ENCODE results near the gene LHFPL4. TPM values are rescaled to one million over a fixed set of nuclear protein-coding genes. Genes with fewer than 3 reads are reported as not detected.

Gene LHFPL4
- total RNA-seq, 1 experiment from 2014 or later: 16.3 TPM

DNA sequence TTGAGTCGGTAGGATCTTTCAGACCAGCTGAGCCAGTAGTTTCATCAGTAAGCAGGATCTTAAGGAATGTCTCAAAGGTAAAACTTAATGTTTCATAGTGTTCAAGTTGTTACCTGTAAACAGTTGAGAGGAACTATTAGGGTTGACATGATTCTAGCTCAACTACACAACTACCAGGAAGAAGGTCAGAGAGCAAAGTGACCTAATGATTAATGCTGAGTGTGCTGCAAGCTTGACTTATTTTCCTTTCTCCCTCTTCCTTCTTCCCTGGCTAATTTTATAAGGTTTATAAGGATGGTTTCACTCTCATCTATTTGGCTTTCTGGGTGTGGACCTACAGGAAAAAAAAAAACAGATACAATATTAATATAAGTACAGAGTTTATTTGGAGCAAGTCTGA lies 30.2 kb upstream of the LHFPL4 start:
- Mint-ChIP-seq H3K9me3 (peaks cover 10 to 17% of the 10 kb centered on the region in 2 experiments), H3K36me3 (ENCODE audit: insufficient read depth in 1 of 3, low read depth in 3 of 3) (peaks cover 2 to 12% (median 10%) of the 10 kb centered on the region in 3 experiments; a peak in 5 of 7 replicates), H3K27me3 (ENCODE audit: low read depth) (peaks cover 2% of the 10 kb centered on the region; the same call in 1 of the 2 replicates), H3K27ac (no peak overlapping the region), H3K4me3 (no peak overlapping the region), H3K4me1 (peaks cover 13 to 15% of the 10 kb centered on the region in 2 experiments)
- H2BK15ac ChIP-seq (ENCODE audit: low read depth, low read length): no peak overlapping the region
- H4K20me1 ChIP-seq (ENCODE audit: control insufficient read depth, insufficient read depth, insufficient read length): no peaks in the 10 kb centered on the region
- H3K27me3 ChIP-seq (ENCODE audit: insufficient read depth, low read length): no peaks in the 10 kb centered on the region
- no peak overlapping the region for H2AFZ ChIP-seq (ENCODE audit: low read length)
- H3K18ac ChIP-seq (ENCODE audit: insufficient read length, low read depth, low read length): no peak overlapping the region
- H3K9ac ChIP-seq (ENCODE audit: extremely low read depth, insufficient read length, low read length): no peak overlapping the region
- peaks cover 6% of the 10 kb centered on the region; the same call in 1 of the 2 replicates for H3K4me1 ChIP-seq (ENCODE audit: insufficient read depth, low read length)
- no peak overlapping the region for H3K4me2 ChIP-seq (ENCODE audit: insufficient read depth, insufficient read length, low read length)
- H3K23ac ChIP-seq (ENCODE audit: insufficient read length, low read depth, low read length): no peak overlapping the region
- TF ChIP-seq, protein P1, sequence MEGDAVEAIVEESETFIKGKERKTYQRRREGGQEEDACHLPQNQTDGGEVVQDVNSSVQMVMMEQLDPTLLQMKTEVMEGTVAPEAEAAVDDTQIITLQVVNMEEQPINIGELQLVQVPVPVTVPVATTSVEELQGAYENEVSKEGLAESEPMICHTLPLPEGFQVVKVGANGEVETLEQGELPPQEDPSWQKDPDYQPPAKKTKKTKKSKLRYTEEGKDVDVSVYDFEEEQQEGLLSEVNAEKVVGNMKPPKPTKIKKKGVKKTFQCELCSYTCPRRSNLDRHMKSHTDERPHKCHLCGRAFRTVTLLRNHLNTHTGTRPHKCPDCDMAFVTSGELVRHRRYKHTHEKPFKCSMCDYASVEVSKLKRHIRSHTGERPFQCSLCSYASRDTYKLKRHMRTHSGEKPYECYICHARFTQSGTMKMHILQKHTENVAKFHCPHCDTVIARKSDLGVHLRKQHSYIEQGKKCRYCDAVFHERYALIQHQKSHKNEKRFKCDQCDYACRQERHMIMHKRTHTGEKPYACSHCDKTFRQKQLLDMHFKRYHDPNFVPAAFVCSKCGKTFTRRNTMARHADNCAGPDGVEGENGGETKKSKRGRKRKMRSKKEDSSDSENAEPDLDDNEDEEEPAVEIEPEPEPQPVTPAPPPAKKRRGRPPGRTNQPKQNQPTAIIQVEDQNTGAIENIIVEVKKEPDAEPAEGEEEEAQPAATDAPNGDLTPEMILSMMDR (conservative IDR thresholded peaks at IDR 0.05): no peak
- H3K79me1 ChIP-seq (ENCODE audit: insufficient read depth, low read depth, low read length, poor library complexity, severe bottlenecking): no peaks in the 10 kb centered on the region
- H3T11ph ChIP-seq (ENCODE audit: low read length): no peak overlapping the region
- H3K27ac ChIP-seq (ENCODE audit: insufficient read length, low read depth, low read length): no peak overlapping the region
- H4K8ac ChIP-seq (replicated peaks; ENCODE audit: insufficient read length, low read depth, low read length): no peak overlapping the region
- H4K5ac ChIP-seq (ENCODE audit: insufficient read length, low read depth, low read length): no peak overlapping the region
- no CpG with 5 or more reads among the region's 1 CpG for WGBS (ENCODE audit: extremely low coverage, insufficient read length, low lambda C conversion rate)
- H2BK120ac ChIP-seq (ENCODE audit: low read depth, low read length, poor library complexity, severe bottlenecking): no peak overlapping the region
- no peak overlapping the region for H4K91ac ChIP-seq (ENCODE audit: insufficient read length, low read depth, low read length)
- H3K9me3 ChIP-seq (ENCODE audit: control insufficient read depth, low read depth, low read length): no peaks in the 10 kb centered on the region
- H2BK20ac ChIP-seq (ENCODE audit: low read depth, low read length, poor library complexity, severe bottlenecking): no peak overlapping the region
- no peak for DNase-seq
- no peak overlapping the region for H2BK5ac ChIP-seq (ENCODE audit: insufficient read length, low read length)
- no peak overlapping the region for H2AK5ac ChIP-seq (ENCODE audit: insufficient read length, low read length)
- H2BK12ac ChIP-seq (ENCODE audit: insufficient read length, low read depth, low read length): no peak overlapping the region
- no peak overlapping the region for H3K56ac ChIP-seq (ENCODE audit: insufficient read length, low read depth, low read length)
- no peak overlapping the region for H3K14ac ChIP-seq (ENCODE audit: insufficient read depth, low read length)
- no peaks in the 10 kb centered on the region for H3K23me2 ChIP-seq (ENCODE audit: insufficient read length, low read depth, low read length, poor library complexity, severe bottlenecking)
- no peaks in the 10 kb centered on the region for H3K79me2 ChIP-seq (ENCODE audit: insufficient read depth, low read length)
- no peak overlapping the region for H3K4ac ChIP-seq (ENCODE audit: low read depth, low read length)

Measured in H9 (cell line).